Prostate gland (tissue), 2 donors: ENCODE results near the gene GPRC5A. TPM values are rescaled to one million over a fixed set of nuclear protein-coding genes. Genes with fewer than 3 reads are reported as not detected.

Source experiments
- DNase-seq: peaks from one replicate; pipeline ENCODE4 v3.0.0-alpha.2; 2019; ENCODE audit warnings: low spot score
- H3K27ac ChIP-seq, 2 donors: fragments of 200-600 bp; sonication (generic); 2 replicates each; pipeline ENCODE4 v1.5.1; 2017 to 2019
- H3K27me3 ChIP-seq: fragments of 200-600 bp; sonication (generic); replicated peaks from 2 replicates; pipeline ENCODE4 v1.5.1; 2019; ENCODE audit not compliant: insufficient read depth
- H3K36me3 ChIP-seq, 2 donors: fragments of 200-600 bp; sonication (generic); 1 replicate in 1 of 2; 2 replicates in 1 of 2; pipeline versions ENCODE4 v1.5.1 to v1.8.1; 2017 to 2019
- H3K4me1 ChIP-seq: fragments of 200-600 bp; sonication (generic); replicated peaks from 2 replicates; pipeline ENCODE4 v1.5.1; 2019
- H3K4me3 ChIP-seq, 2 donors: fragments of 200-600 bp; sonication (generic); 2 replicates each; pipeline ENCODE4 v1.5.1; 2017 to 2019
- H3K9me3 ChIP-seq: fragments of 200-600 bp; sonication (generic); 2 replicates; pipeline ENCODE4 v1.5.1; 2017
- CTCF ChIP-seq, 4 experiments: fragments of 200-600 bp in 2 of 4; fragments of 450-650 bp in 2 of 4; sonication (generic) in 2 of 4; IDR thresholded peaks; 1 replicate in 3 of 4; 2 replicates in 1 of 4; pipeline ENCODE4 v1.5.1; 2016 to 2019; ENCODE audit warnings: antibody characterized with exemption in 4 of 4, mild to moderate bottlenecking in 2 of 4, moderate library complexity in 2 of 4
- POLR2A ChIP-seq: fragments of 450-650 bp; IDR thresholded peaks from one replicate; pipeline ENCODE4 v1.6.1; 2016; ENCODE audit warnings: antibody characterized with exemption, mild to moderate bottlenecking
- POLR2AphosphoS5 ChIP-seq: sonication (generic); formaldehyde crosslinking; IDR thresholded peaks from one replicate; pipeline ENCODE4 v1.6.1; 2017; ENCODE audit warnings: antibody characterized with exemption
- WGBS: methylation state at CpG from one replicate; pipeline ENCODE4 v1.1.5; 2018; 5-methylcytosine and 5-hydroxymethylcytosine counted together
- intact Hi-C: fragments of 100-400 bp; cut with DNase I; formaldehyde crosslinking; loops from one replicate; pipeline ENCODE4 v1.14.2; 2022
- total RNA-seq, 2 donors: library from RNA; depleted of rRNA; stranded (reverse); fragments of >200 nt; gene quantifications; one replicate each; pipeline ENCODE4 v1.1.0, GENCODE V29; 2016

Gene GPRC5A
- total RNA-seq, 2 donors from 2014 or later, result 5.4 to 22.2 TPM

DNA sequence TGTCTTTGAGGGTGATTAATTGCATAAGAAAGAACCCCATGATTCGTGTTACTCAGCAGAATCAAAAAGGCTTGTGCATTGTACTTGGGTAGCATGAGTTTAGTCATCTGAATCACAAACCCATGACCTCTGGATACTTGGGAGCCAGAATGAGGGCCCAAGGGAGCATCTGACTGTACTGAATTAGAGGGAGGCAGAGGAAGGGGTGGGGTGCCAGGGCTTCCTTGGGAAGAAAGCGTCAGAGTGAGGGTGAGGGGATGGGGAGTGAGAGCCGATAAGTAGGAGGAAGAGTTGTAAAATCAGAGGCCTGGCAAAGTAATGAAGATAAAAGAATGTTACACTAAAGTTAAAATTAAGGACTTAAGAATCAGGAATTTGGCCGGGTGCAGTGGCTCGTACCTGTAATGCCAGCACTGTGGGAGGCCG, 30.8 kb downstream of the GPRC5A start:
- no peaks in the 10 kb centered on the region for H3K9me3 ChIP-seq
- 72% methylated on average over 6 of the region's 6 CpGs for WGBS
- no peaks in the 10 kb centered on the region for H3K27me3 ChIP-seq
- no peak overlapping the region for H3K4me3 ChIP-seq
- TF ChIP-seq POLR2A (no peak), POLR2AphosphoS5 (no peak), CTCF (IDR thresholded peaks at IDR 0.05) (no peak)
- no peak for DNase-seq
- H3K4me1 ChIP-seq, result no peaks in the 10 kb centered on the region
- H3K36me3 ChIP-seq, result no peaks in the 10 kb centered on the region
- no peak overlapping the region for H3K27ac ChIP-seq
- intact Hi-C loops, result no loop called here

GRCh38 chr12:12922978-12923377, 31.6 kb downstream of the GPRC5A start:
- TF ChIP-seq POLR2A (no peak), CTCF (IDR thresholded peaks at IDR 0.05) (no peak), POLR2AphosphoS5 (no peak)
- Histone ChIP-seq H3K4me3 (no peak overlapping the region), H3K9me3 (no peaks in the 10 kb centered on the region), H3K36me3 (no peaks in the 10 kb centered on the region), H3K27ac (no peak overlapping the region), H3K4me1 (no peaks in the 10 kb centered on the region), H3K27me3 (no peaks in the 10 kb centered on the region)
- intact Hi-C loops, result no loop called here
- 80% methylated on average over 7 of the region's 7 CpGs for WGBS
- DNase-seq, result no peak

- no peak for DNase-seq
- H3K4me1 ChIP-seq, result no peaks in the 10 kb centered on the region
- no peaks in the 10 kb centered on the region for H3K9me3 ChIP-seq
- WGBS, result 74% methylated on average over 4 of the region's 4 CpGs
- no peak for TF ChIP-seq POLR2AphosphoS5
- no peak for TF ChIP-seq POLR2A
- TF ChIP-seq CTCF (IDR thresholded peaks at IDR 0.05), result no peak
- intact Hi-C loops, result no loop called here
- no peaks in the 10 kb centered on the region for H3K27me3 ChIP-seq
- no peak overlapping the region for H3K27ac ChIP-seq
- no peaks in the 10 kb centered on the region for H3K36me3 ChIP-seq
- no peak overlapping the region for H3K4me3 ChIP-seq
These were observed 32.8 kb downstream of the GPRC5A start for GRCh38 chr12:12924169-12924568.

GRCh38 chr12:12925388-12925787, 34.0 kb downstream of the GPRC5A start:
- no peak overlapping the region for H3K27ac ChIP-seq
- H3K9me3 ChIP-seq, result no peaks in the 10 kb centered on the region
- intact Hi-C loops, result no loop called here
- 47% methylated on average over 1 of the region's 1 CpG for WGBS
- no peak for DNase-seq
- H3K4me3 ChIP-seq, result no peak overlapping the region
- TF ChIP-seq POLR2A (no peak), POLR2AphosphoS5 (no peak), CTCF (IDR thresholded peaks at IDR 0.05) (no peak)
- H3K4me1 ChIP-seq, result no peaks in the 10 kb centered on the region
- H3K27me3 ChIP-seq, result no peaks in the 10 kb centered on the region
- no peaks in the 10 kb centered on the region for H3K36me3 ChIP-seq

GRCh38 chr12:12926571-12927071, 35.3 kb downstream of the GPRC5A start:
- H3K4me3 ChIP-seq, result no peak overlapping the region
- WGBS, result 94% methylated on average over 18 of the region's 18 CpGs
- TF ChIP-seq CTCF (IDR thresholded peaks at IDR 0.05), result no peak
- no peak for TF ChIP-seq POLR2A
- no peak for TF ChIP-seq POLR2AphosphoS5

More at GRCh38 chr12:12926571-12927071, 35.3 kb downstream of the GPRC5A start:
- no peaks in the 10 kb centered on the region for H3K4me1 ChIP-seq
- no peaks in the 10 kb centered on the region for H3K9me3 ChIP-seq
- intact Hi-C loops, result no loop called here
- DNase-seq, result no peak
- H3K36me3 ChIP-seq, result no peaks in the 10 kb centered on the region
- no peaks in the 10 kb centered on the region for H3K27me3 ChIP-seq
- H3K27ac ChIP-seq, result no peak overlapping the region
